GM18870 (cell line): ENCODE data around the gene PTPN1.
"Not testable (repeated sequence)": the region's sequence is repeated elsewhere in the genome, so short reads cannot be mapped to it uniquely, and the experiment has no call there.

ENCODE experiments used
- ATAC-seq: cut with Tn5 transposase; IDR thresholded peaks from one replicate; pipeline ENCODE4 v1.9.1; 2021; ENCODE audit warnings: moderate library complexity; ENCODE audit not compliant: unreplicated experiment

PTPN1 gene

GRCh38 chr20:50587291-50587961 is 77.2 kb downstream of the PTPN1 start:
- ATAC-seq, result no peak

- no peak for ATAC-seq
Observed at GRCh38 chr20:50588034-50588736, 78.0 kb downstream of the PTPN1 start.

- no peak for ATAC-seq
Observed at GRCh38 chr20:50589548-50590347, 79.6 kb downstream of the PTPN1 start.

GRCh38 chr20:50590348-50590664 is 80.1 kb downstream of the PTPN1 start:
- no peak for ATAC-seq

GRCh38 chr20:50591233-50591852 is 81.2 kb downstream of the PTPN1 start:
- ATAC-seq, result no peak

- no peak for ATAC-seq
Observed at GRCh38 chr20:50592282-50593004, 82.3 kb downstream of the PTPN1 start.

- no peak for ATAC-seq
Observed at GRCh38 chr20:50593005-50593335, 82.8 kb downstream of the PTPN1 start.

GRCh38 chr20:50594231-50594590 is 84.0 kb downstream of the PTPN1 start:
- no peak for ATAC-seq

GRCh38 chr20:50594591-50595432 is 84.6 kb downstream of the PTPN1 start:
- ATAC-seq, result no peak

- no peak for ATAC-seq
Observed at GRCh38 chr20:50595433-50595895, 85.3 kb downstream of the PTPN1 start.

- ATAC-seq, result no peak
Observed at GRCh38 chr20:50595988-50596693, 86.0 kb downstream of the PTPN1 start.

- ATAC-seq, result no peak
Observed at GRCh38 chr20:50596694-50597021, 86.5 kb downstream of the PTPN1 start.

- no peak for ATAC-seq
Observed at GRCh38 chr20:50597406-50597969, 87.3 kb downstream of the PTPN1 start.

- no peak for ATAC-seq
Observed at GRCh38 chr20:50598074-50598473, 87.9 kb downstream of the PTPN1 start.

- not testable (repeated sequence) for ATAC-seq
Observed at GRCh38 chr20:50598768-50599167, 88.6 kb downstream of the PTPN1 start.

- no peak for ATAC-seq
Observed at GRCh38 chr20:50600281-50600895, 90.2 kb downstream of the PTPN1 start.

GRCh38 chr20:50601511-50602431 is 91.6 kb downstream of the PTPN1 start:
- no peak for ATAC-seq
